ENCODE data around the gene MYOCOS. TPM values are rescaled to one million over a fixed set of nuclear protein-coding genes. Genes with fewer than 3 reads are reported as not detected.

The MYOCOS gene
- total and polyA plus RNA-seq, 2 of the 4 experiments (the other 2 are of a cell fraction): not detected

DNA sequence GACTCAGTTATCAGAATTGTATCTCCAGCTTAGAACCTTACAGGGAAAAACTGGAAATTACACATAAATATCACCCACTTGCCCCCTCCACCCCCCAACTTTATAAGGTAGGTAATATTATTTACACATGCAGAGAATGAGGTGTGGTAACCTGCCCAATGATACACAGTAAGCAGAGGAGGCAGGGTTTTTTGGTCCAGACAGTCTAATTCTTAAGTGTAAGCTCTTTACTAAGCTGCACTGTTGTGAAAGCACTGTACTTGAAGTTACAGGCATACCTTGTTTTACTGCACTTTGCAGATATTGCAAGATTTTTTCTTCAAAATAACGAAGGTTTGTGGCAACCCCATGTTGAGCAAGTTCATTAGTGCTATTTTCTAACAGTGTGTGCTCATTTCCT, 24.8 kb upstream of the MYOCOS start:
- Histone ChIP-seq H4K91ac (ENCODE audit: insufficient read depth, low read depth, low read length) (no peak overlapping the region), H4K8ac (ENCODE audit: low read depth in 2 of 2, low read length in 2 of 2) (no peak overlapping the region), H3K27ac (ENCODE audit: insufficient read depth, low read length) (no peak overlapping the region), H3K4me1 (ENCODE audit: control insufficient read depth, insufficient read depth, low read length) (peaks cover 3% of the 10 kb centered on the region), H3K14ac (replicated peaks; ENCODE audit: low read depth, low read length) (no peak overlapping the region), H2BK5ac (ENCODE audit: low read depth, low read length, poor library complexity, severe bottlenecking) (no peak overlapping the region), H3K9ac (ENCODE audit: low read depth, low read length) (no peak overlapping the region), H3K4me3 (ENCODE audit: insufficient read depth, low read depth, low read length) (no peak overlapping the region), H3K56ac (ENCODE audit: extremely low read depth, insufficient read depth, low read length) (no peak overlapping the region), H2BK15ac (ENCODE audit: low read depth, low read length) (no peak overlapping the region), H2BK20ac (ENCODE audit: low read depth, low read length) (no peak overlapping the region), H3K9me1 (ENCODE audit: insufficient read depth, low read length) (no peaks in the 10 kb centered on the region; the same call in 1 of the 2 replicates), H3K9me3 (ENCODE audit: control insufficient read depth, insufficient read depth, low read length) (no peaks in the 10 kb centered on the region), H3K79me1 (ENCODE audit: low read depth in 1 of 2, low read length in 2 of 2) (peaks cover 0 to 3% of the 10 kb centered on the region in 2 experiments; a peak in 1 of 4 replicates), H3K23ac (ENCODE audit: low read depth, low read length) (no peak overlapping the region), H2AFZ (replicated peaks; ENCODE audit: low read length, poor library complexity) (no peak overlapping the region), H2BK120ac (ENCODE audit: low read depth, low read length) (no peak overlapping the region), H3K27me3 (ENCODE audit: control insufficient read depth, insufficient read depth, low read length) (no peaks in the 10 kb centered on the region), H4K5ac (ENCODE audit: low read depth, low read length) (no peak overlapping the region), H2AK9ac (replicated peaks; ENCODE audit: low read depth, low read length, poor library complexity) (no peak overlapping the region), H3K4me2 (ENCODE audit: low read depth, low read length) (no peak overlapping the region), H3K18ac (ENCODE audit: low read depth, low read length) (no peak overlapping the region), H3K4ac (ENCODE audit: low read depth, low read length) (no peak overlapping the region), H3K36me3 (ENCODE audit: control insufficient read depth, insufficient read depth, low read length) (peaks cover 8% of the 10 kb centered on the region), H4K20me1 (ENCODE audit: insufficient read depth, low read length) (no peaks in the 10 kb centered on the region), H2AK5ac (ENCODE audit: low read depth, low read length) (no peak overlapping the region)
- dilution Hi-C loops (cut with HindIII; ENCODE audit: low sequenced_read_pairs, unreplicated experiment): no loop called here
- BruUV-seq (replicated peaks): no TSS peak
- POLR2A ChIA-PET (ENCODE audit: unreplicated experiment): no interaction called here
- no CpG with 5 or more reads among the region's 1 CpG for WGBS, 2 experiments (ENCODE audit: extremely low coverage in 2 of 2, insufficient read length in 1 of 2)
- DNase-seq (no peak), ATAC-seq (ENCODE audit: low read depth) (no peak)
- CTCF ChIA-PET: interaction anchor here (1.0 kb wide), 1 partner anchor 22 kb away, joined by 3 read pairs; no protein-coding TSS in a partner anchor
- in situ Hi-C loops (cut with MboI; ENCODE audit: low sequenced_read_pairs): no loop called here
- TF ChIP-seq FOS (IDR thresholded peaks at IDR 0.05; ENCODE audit: low read depth, low read length) (no peak), MAZ (IDR thresholded peaks at IDR 0.05; ENCODE audit: borderline replicate concordance, low read depth, low read length) (no peak), CTCF (conservative IDR thresholded peaks at IDR 0.05; ENCODE audit: low read depth, low read length) (no peak), RFX5 (IDR thresholded peaks at IDR 0.05; ENCODE audit: low read depth, low read length) (no peak), RCOR1 (IDR thresholded peaks at IDR 0.05; ENCODE audit: insufficient replicate concordance, low read length) (no peak), RAD21 (IDR thresholded peaks at IDR 0.05; ENCODE audit: low read length) (no peak), POLR2A (IDR thresholded peaks at IDR 0.05; ENCODE audit: low read depth, low read length) (no peak), SMC3 (IDR thresholded peaks at IDR 0.05; ENCODE audit: low read depth, low read length) (no peak), CHD1 (IDR thresholded peaks at IDR 0.05; ENCODE audit: low read depth, low read length) (no peak), ELK1 (IDR thresholded peaks at IDR 0.05; ENCODE audit: borderline replicate concordance, low read depth, low read length) (no peak), CEBPB (IDR thresholded peaks at IDR 0.05; ENCODE audit: low read depth, low read length) (no peak), BHLHE40 (IDR thresholded peaks at IDR 0.05; ENCODE audit: low read depth, low read length) (no peak), MXI1 (IDR thresholded peaks at IDR 0.05; ENCODE audit: borderline replicate concordance, low read depth, low read length) (no peak), USF2 (IDR thresholded peaks at IDR 0.05; ENCODE audit: low read depth, low read length) (no peak), MAFK (IDR thresholded peaks at IDR 0.05; ENCODE audit: low read depth, low read length) (no peak), NFE2L2 (IDR thresholded peaks at IDR 0.05; ENCODE audit: low read depth, low read length) (no peak)
- intact Hi-C loops (cut with micrococcal nuclease): no loop called here

Measured in IMR-90 (cell line).